PFSK-1 (cell line): ENCODE results near the gene DDO.

Experiments
- FOXP2 ChIP-seq: optimal IDR thresholded peaks from 2 replicates; pipeline ENCODE3; 2011; ENCODE audit warnings: borderline replicate concordance, control low read depth, inconsistent platforms; ENCODE audit not compliant: insufficient read depth; ENCODE audit errors: extremely low read length, extremely low read depth
- POLR2AphosphoS5 ChIP-seq: IDR thresholded peaks from 2 replicates; pipeline ENCODE4 v1.6.1; 2012; ENCODE audit warnings: low read depth, mild to moderate bottlenecking, control low read depth, low read length, moderate library complexity
- SIN3A ChIP-seq: IDR thresholded peaks from 2 replicates; pipeline ENCODE4 v1.6.1; 2012; ENCODE audit warnings: mild to moderate bottlenecking, low read length, moderate library complexity, borderline replicate concordance; ENCODE audit not compliant: insufficient read depth
- TAF1 ChIP-seq: IDR thresholded peaks from 2 replicates; pipeline ENCODE4 v1.6.1; 2012; ENCODE audit warnings: low read length, control low read depth, borderline replicate concordance; ENCODE audit not compliant: insufficient read depth

DNA sequence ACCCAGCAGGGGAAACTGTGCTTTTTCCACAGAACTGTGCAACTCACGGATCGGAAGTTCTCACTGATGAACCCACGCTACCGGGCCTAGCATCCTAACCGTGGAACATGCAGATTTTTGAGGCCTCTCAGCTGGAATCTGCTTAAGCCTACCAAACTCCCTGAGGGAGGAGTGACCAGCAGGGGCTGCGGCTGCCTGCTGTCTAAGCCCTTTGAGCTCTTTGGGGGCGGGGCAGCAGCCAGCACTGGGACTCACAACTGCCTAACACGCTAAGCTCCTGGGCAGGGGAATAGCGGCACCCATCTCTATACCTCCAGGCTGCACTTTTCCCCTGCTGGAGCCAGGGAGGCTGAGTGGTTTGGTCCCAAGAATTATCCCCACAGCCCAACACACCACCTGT lies 36.8 kb downstream of the DDO start:
- TF ChIP-seq POLR2AphosphoS5: no peak
- no peak for TF ChIP-seq TAF1
- no peak for TF ChIP-seq SIN3A
- no peak for TF ChIP-seq FOXP2
